SKM-1 (cell line): ENCODE results near the gene HMGN2.

Experiments
- DNase-seq: peaks from one replicate; lab custom pipeline; 2025; ENCODE audit not compliant: unreplicated experiment; lab: John Stamatoyannopoulos, UW

Gene HMGN2

DNA sequence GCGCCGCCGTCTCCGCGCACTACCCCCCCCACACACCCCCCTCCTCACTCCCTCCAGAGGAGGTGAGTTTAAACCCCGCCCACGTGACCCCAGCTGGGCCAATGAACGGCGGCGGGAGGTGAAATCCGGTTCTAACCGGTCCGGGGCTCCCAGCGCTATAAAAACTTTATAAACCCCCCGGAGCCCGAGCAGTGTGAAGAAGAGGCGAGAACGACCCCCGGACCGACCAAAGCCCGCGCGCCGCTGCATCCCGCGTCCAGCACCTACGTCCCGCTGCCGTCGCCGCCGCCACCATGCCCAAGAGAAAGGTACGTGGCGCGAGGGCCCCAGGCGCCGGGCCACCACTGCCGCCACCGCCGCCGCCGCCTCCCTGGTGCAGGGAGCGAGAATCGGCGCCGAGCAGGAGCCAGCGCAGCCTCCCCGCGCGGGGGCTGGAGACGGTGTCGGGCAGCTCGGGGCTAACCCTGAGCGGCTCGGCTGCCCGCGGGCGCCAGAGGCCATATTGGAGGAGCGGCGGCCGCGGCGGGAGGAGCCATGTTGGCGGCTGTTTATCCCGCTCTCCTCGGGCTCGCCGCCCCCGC is at the start of gene HMGN2:
TSS of gene HMGN2 (plus strand) at position 121 of the 581 bp plus-strand sequence. CDS start at position 294, 173 bp downstream.
- peak; percentile 98 for DNase-seq

DNA sequence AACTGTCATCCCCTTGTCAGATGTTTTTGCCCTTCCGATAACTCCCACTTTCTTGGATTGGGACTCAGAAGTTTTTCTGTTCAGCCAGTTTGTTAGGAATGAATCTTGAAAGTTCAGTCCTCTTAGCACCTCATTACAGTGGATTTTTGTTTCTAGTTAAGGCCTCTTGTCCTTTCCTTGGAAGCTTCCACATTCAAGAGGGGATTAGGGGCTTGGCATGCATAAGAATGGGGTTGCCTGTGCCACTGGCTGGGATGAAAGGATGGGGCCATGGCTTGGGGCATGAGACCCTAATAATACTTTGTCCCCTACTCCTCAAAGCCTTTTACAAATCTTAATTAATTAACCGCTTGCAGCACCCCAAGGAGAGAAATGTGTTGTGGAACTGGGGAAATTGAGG is 42.5 kb upstream of the HMGN2 start:
- DNase-seq = no peak

DNA sequence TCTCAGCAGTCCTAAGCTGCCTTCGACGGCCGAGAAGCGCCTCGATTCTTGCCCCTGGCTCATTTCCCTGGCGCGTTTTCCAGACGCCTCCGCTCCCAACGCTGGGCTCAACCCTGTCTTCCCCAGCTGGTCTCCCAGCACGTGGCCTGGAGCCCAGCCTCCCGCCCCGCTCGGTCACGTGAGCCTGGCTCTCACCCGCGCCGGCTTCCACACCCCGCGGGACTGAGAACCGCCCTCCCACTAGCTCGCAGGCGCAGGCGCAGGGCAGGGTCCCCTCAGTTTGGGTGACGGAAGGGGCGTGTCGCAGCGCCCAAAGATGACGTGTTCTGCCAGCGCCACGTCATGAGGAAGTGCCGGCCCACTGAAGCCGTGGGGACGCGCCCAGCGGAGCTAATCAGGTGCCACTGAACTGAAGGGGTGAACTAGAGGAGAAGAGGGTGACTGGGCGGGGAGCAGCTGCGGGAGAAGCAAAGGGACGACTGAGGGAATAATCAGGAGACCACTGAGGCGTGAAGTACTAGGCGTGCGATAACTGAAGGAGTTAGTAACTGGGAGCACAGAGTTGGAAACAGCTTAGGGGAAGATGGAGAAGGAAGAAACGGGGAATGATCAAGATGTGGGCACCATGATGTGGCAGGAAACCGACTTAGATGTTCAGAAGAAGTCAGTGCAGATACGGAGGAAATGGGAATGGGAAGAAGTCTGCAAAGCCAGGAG is 40.1 kb upstream of the HMGN2 start, which contains the start of gene DHDDS:
TSS of gene DHDDS (plus strand) at position 343 of the 717 bp plus-strand sequence. CDS start 625 bp downstream, outside the sequence.
- peak; percentile 93 for DNase-seq

DNA sequence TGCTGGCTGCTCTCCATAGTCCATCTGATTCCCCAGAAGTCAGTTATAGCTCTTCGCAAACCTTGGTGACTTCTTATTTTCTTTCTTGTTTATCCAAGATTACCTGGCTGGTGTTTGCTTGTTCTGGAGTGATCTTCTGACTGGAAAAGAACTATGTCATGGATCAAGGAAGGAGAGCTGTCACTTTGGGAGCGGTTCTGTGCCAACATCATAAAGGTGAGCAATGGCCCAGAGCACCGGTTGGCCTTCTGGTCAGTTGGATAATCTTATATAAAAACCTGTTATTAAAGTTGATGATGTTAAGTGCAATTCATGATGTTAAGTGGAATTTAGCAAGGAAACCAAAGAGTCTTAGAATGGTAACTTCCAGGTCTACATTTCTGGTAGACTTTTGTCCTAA is 39.4 kb upstream of the HMGN2 start:
- no peak for DNase-seq

DNA sequence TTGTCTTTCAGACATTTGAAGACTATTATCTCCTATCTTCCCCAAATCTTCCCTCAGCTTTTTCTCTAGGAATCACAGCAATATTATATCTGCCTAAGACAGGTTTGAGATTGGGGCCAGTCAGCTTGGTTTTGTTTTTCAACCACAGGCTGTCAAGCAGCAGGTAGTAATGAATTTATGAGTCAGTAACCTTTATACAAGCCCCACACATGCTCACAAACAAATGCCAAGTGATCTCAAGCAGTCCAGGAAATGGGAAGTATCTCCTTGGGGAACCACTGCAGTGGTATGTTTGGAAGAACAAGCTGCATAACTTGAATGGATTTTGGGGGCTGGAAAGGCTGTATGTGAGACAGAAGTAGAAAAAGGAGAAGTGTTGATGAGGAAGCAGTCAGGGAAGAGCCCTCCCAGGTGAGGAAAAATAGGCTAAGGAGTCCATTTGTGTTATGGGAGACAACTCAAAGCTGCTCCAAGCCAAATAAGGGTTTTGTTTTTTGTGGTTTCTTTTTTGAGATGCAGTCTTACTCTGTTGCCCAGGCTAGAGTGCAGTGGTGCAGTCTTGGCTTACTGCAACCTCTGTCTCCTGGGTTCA is 38.0 kb upstream of the HMGN2 start:
- no peak for DNase-seq

DNA sequence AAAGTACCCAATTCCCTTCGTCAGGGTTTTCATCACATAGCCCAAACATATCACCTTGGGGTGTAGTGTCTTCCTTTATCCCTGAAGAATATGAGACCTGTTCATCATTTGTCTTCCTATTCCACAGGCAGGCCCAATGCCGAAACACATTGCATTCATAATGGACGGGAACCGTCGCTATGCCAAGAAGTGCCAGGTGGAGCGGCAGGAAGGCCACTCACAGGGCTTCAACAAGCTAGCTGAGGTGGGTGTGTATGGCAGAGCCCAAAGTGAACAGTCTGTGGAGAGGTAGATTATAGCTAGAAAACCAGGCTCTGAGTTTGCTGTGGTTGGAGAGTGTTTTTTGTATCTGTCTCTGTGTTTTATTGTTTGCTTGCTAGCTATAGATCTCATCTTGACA is 34.2 kb upstream of the HMGN2 start:
- no peak for DNase-seq

DNA sequence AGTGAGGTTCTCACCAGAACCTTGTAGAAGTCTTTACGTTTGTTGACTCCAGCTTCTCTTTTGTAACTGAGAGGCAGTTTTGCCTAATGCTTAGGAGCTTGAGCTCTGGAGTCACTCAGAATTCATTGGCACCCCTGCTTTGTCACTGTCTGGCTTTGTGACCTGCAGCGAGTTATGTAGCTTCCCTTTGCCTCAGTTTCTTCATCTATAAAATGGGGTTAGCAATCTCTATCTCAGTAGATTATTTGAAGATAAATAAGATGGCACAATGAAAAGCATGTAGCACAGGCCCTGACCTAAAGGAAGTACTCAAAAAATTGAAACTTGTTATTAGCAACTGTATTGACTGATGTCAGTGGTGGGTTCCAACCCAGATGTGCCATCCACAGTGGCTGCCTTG is 32.0 kb upstream of the HMGN2 start:
- DNase-seq = no peak

DNA sequence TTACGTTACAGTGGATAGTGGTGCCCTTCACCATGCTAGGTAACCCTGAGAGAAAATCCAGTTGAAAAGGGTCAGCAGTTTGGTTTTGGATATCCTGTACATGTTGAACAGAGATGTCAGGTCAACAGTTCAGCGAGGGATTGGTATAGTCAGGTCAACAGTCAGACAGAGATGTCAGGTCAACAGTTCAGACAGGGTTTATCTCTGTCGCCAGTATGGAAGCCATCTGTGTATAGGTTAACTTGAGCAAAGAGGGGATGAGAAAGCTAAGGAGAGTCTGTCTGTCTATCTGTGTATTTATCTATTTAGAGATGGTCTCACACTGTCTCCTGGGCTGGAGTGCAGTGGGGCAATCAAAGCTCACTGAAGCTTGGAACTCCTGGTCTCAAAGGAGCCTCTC is 22.4 kb upstream of the HMGN2 start:
- DNase-seq = no peak

DNA sequence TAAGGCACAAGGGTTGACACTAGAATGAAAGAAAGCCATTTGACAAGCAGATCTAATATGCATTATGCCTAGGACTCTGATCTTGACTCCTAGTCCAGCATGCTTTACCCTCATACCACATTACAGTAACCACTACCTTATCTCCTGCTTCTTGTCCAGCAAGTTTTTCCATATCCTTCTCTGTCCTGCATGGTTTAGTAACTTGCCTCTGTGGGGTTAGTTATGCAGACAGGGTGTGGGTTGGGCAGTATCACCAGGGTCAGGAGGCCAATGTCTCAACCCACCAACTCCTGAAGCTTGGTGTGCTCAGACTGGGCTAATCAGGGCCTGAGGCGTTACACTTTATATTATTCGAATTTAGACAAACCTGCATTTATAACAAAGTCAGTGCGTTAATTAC is 21.3 kb upstream of the HMGN2 start:
- no peak for DNase-seq

DNA sequence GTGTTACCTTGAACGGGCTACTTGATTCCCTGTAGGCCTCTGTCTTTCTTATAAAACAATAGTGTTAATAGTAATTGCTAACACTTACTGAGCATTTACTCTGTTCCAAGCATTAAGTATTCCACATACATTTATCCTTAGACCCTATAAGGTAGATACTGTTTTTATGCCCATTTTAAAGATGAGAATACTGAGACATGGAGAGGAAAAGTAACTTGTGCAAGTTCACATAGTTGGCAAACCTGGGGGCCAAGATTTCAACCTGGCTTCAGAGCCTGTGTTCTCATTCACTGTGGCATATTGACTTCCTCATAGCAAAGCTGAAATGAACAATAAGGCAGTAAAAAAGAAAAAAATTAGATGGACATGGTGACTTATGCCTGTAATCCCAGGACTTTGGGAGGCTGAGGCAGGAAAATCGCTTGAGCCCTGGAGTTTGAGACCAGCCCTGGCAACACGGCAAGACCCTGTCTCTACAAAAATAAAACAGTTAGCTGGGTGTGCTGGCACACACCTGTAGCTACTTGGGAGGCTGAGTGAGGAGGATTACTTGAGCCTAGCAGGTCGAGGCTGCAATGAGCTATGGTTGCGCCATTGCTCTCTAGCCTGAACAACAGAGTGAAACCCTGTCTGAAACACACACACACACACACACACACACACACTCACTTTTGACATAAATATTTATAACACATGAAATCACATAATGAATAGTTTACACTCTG is 19.6 kb upstream of the HMGN2 start:
- DNase-seq = no peak

DNA sequence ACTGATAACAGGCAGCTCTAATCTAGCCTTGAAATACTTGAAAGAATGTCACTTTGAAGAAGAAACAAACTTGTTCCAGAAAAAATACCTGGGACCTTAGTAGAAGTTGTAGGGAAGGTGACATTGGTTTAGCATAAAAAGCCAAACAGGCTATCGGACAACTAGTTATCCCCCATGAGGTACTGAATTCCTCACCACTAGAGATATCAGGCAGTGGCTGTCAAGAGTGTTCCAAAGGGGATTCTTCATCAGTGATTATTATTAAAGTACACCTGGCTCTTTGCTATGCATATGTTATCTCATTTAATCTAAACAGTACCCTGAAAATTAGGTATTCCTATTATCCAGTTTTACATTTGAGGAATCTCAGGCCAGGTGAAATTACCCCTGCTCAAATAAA is 13.1 kb upstream of the HMGN2 start:
- DNase-seq = no peak

DNA sequence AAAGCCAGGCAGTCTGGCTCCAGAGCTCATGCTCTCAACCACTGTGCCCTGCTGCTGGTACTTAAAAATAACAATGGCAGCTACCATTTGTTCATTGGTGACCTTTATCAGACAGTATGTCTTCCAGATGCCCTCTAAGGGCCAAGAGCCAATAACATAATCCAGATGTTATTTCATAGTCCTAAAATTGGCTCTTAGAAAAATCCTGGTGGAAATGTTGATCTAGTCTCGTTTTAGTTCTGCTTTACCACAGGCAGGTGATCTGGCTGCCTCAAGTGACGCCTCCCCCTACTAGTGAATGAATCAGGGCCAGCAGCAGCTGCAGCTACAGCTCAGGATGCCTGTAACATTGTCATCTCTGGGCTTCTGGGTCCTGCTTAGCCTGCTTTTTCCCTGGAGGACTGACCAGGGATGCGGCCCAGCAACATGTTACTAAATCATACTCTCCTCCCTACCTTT is 12.6 kb upstream of the HMGN2 start:
- DNase-seq = no peak

DNA sequence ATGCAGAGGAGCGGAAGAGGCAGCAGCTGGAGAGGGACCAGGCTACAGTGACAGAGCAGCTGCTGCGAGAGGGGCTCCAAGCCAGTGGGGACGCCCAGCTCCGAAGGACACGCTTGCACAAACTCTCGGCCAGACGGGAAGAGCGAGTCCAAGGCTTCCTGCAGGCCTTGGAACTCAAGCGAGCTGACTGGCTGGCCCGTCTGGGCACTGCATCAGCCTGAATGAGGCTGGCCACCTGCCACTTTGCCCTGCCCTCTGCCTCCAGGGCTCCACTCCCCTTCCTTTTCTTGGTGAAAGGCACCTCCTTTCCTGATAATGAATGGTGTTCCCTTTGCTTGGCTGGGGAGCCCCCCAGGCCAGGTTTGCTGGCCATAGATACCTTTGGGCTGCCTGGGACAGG is 3.3 kb upstream of the HMGN2 start:
- DNase-seq = no peak

DNA sequence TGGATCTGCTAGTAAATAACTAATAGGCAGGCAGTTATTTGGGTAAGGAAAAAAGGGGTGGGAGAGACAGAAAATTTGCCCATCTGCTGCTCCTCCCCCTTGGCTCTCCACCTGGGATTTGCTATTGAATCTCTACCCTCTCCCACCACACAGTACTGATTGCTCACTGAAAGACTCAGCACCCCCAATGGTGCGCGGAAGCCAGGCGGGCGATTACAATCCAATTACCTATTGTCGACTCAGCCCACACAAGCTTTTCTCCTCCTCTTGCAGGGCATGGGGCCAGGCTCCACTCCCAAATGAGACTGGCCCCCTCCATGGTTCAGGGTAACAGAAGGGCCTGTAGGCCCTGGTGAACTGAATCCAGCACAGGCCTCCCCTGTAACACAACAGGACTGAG is 2.7 kb upstream of the HMGN2 start:
- no peak for DNase-seq

DNA sequence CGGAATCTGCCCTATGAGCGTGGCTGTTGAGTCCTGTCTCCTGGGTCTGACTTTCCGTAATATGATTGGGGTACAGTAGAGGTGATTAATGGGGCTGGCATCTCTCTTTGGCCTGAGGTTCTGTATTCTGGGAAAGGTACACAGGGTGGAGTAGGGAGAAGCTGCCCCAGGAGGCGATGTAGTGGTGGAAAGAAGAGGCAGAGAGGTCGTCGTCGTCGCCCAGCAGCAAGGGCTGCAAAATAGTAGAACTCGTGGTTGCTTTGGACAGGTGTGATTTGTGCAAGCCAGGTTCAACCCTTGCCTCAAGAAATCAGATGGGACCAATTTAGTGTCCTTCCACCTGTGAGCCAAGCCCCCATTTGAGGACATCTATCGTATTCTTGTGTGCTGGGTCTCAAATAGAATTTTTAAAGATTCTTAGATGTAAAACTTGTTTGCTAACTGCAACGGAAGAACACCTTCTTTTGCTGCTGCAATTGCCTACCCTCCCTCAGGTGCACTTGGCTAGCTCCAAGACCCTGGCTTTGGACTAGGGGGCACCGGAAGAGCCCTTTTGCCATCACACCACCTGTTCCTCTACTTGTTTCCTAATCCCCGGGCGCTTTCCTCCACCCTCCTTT is 1.3 kb upstream of the HMGN2 start:
- no peak for DNase-seq

DNA sequence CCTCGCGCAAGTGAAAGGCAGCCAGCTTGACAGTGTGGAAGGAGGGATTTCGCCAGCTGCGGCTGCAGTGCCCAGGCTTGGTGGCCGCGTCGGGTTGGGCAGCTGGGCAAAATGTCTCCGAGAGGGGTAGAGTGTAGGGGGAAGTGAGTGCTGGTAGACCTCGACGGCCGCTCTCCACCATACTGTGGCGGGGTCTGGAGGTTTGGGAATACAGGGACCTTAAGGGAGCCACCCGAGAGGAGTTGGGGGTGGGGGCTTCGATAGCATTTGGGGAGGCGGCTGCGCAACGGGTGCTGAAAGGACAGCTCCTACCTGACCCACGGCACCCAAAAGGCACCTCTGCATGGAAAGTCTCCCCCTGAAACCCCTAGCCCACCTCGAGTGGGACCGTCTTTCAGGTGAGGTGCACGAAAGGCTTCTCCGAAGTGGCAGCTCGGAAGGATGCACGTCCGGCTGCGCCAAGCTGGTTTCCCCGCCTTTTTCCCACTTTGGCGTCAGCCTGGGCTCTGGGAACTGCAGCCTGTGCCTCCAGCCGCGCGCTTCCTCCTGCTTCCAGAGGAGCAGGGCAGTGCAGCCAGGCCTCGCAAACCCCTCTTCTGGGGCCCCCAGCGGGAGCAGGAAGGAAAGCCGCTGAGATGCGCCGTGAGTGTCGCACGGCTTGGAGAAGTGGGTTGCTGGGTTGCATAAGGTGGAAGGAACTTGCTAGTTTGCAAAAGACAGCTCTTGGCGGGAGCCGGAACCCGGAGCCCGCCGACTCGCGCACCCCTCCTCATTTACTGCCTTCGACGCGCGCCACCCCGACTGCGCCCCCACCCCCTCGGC is 531 bp upstream of the HMGN2 start:
- peak; percentile 98 for DNase-seq

DNA sequence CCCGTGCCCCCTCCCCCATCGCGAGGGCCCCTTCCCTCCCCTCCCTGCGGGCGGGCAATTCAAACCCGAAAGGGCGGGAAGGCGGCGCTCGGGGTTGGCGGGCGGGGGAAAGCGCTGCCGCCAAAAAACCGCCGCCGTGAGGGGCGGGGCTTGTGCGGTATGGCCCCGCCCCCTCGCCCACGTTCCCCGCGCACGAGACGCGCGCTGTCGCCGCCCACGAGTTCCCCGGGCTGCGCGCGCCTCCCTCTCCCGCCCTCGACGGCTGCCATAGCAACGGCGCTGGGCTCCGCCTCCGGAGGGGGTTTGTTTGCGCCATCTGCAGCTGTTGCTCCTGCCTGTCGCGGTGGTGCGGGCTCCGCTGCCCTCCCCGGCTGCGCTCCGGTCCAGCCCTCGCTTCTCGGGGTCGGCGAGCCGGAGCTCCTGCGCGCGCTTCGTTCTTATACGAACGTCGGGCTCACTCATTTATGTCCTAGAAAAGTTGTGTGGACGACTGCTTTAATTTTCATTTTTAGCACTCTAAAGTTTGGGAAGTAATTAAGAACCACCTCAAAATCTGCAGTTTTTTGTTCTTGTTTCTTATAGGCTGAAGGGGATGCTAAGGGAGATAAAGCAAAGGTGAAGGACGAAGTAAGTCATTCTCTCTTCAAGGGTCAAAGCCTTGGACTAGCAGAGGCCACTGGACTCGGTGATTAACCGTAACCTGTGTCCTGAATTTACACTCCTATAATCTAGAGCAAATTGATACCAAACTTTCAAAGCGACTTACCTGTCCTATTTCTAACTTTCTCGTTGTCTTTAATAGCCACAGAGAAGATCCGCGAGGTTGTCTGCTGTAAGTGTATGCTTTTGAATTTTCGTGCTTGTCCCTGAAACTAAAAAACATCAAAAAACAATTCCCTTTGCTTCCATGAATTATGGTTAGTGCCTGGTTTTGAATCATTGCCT is 933 bp downstream of the HMGN2 start:
- peak; percentile 78 for DNase-seq

DNA sequence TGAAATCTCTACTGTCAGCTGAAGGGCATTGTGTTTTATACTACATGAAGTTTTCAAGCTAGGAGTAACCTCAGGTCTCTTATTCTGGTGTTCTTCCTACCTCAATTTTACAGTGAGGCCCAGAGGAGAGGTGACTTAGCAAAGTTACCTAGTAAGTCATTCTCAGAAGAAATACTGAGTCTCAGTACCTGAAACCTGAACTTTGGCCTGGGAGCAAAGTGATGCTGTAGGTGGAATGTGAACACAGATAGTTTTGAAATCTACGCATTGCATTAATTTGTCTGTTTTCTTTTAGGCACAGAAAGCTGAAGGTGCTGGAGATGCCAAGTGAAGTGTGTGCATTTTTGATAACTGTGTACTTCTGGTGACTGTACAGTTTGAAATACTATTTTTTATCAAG is 2.6 kb downstream of the HMGN2 start:
- no peak for DNase-seq

DNA sequence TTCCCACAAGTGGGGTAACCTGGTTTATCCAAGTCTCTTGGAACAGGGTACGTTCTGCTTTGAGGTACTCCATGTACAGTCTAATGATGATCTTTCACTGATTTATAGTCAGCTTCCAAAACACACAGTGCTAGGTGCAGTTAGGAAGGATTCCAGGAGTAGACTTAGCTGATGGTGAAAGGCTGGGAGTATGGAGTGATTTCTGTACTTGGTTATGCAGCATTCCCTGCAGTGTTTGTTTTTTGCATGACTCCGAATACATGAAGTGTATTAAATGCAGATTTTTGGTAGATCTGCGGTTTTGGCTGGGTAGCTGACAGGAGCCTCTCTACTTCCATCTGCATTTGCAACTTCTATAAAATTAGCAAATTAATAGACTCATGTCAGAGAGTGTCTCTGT is 3.7 kb downstream of the HMGN2 start:
- no peak for DNase-seq
